GM12801 (cell line): ENCODE data around the gene LRRK2.

Experiments
- CTCF ChIP-seq: IDR thresholded peaks from one replicate; pipeline ENCODE4 v1.5.1; 2011; ENCODE audit warnings: control low read depth; ENCODE audit not compliant: insufficient read length; ENCODE audit errors: extremely low read depth

Gene LRRK2

GRCh38 chr12:40216516-40217288, 8.1 kb upstream of the LRRK2 start:
- TF ChIP-seq CTCF: no peak

DNA sequence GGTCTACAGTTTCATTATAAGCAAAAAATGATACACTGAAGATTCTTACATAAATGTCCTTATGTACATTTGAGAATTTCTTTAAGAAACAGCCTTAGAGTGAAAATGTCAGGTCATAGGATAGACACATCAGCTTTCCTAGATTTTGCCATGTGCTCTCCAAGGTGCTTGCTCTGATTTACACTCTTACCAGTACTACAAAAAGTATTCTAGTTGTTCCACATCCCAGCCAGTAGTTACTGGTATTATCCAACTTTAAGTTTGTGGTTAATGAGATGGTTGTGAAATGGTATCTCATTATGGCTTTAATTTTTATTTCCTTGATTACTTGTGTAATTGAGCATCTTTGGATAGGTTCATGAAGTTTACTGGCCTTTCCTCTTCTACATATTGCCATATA, 5.0 kb upstream of the LRRK2 start:
- no peak for TF ChIP-seq CTCF

- TF ChIP-seq CTCF: no peak
Measured at GRCh38 chr12:40222247-40222646, 2.5 kb upstream of the LRRK2 start.

- no peak for TF ChIP-seq CTCF
Measured at GRCh38 chr12:40223646-40224045, 1.2 kb upstream of the LRRK2 start.

DNA sequence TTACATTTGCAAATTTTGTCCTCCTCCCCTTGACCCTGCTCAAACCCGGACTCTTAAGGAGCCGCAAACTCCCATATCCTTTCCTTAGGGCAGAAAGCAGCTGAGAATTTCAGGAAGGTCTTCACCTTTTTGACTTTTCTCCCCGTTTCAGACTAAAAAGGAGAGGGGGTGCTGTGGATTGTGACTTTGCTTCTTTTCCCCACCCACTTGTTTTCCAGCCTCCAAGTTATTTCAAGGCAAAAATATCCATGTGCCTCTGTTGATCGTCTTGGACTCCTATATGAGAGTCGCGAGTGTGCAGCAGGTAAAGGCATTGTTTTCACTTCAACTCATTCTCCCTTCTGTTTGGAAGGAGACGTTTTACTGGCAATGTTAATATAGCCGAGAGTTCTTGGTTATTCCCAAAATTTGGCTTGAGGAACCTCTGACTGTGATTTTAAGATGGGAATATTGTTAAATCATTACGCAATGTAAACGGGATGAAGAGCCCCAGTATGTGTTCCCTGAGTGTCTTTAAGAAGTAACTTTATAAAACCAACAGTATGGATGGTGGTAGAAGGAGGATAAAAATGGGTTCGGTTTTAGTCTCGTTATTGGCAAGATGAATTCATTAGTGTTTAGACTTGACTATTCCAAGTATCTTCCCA, 663 bp downstream of the LRRK2 start:
- TF ChIP-seq CTCF: no peak

DNA sequence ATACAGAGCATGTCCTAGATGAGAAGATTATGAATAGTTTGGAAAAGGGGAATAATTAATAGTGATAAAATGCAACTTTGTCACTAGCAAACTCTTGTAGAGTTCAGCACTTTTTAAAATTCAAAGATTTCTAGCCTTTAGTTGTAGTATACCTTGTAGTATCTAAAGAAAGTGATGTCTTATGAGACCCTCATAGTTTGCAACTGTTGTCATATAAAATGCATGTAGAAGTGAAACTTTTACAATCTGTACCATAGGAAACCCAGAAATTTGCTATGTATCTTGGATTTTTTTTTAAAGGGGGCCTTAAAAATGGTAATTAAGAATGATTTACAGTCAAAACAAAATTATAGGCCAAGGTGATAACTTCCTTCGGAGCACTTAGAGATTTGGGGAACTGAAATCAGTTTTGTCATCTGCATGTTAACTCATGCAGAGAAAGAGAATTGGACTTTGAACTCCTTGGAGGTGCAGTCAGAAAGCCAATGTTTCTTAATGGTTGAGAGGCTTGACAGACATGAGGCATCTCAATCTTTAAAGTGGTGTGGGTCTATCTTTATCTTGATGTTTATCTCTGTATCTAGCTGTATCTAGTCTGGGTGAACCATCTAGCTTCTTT, 1.3 kb downstream of the LRRK2 start:
- no peak for TF ChIP-seq CTCF

GRCh38 chr12:40226705-40227104, 1.9 kb downstream of the LRRK2 start:
- no peak for TF ChIP-seq CTCF
